SK-N-SH (cell line): ENCODE measurements around the gene TPGS1. TPM values are rescaled to one million over a fixed set of nuclear protein-coding genes. Genes with fewer than 3 reads are reported as not detected.

ENCODE experiments used
- CTCF ChIA-PET: fragments of 300-600, 350-600 bp; formaldehyde crosslinking; extraction: SDS; loops from one replicate; lab custom pipeline; 2021; lab: Yijun Ruan, JAX
- POLR2A ChIA-PET: fragments of 350-600 bp; sonication (Branson Sonifier 250); formaldehyde crosslinking; extraction: SDS; loops from one replicate; lab custom pipeline; 2020; ENCODE audit warnings: antibody characterized with exemption, inconsistent platforms; lab: Yijun Ruan, JAX
- DNase-seq: peaks from one replicate; pipeline ENCODE4 v3.0.0; 2012
- H2AFZ ChIP-seq: fragments of 200-600 bp; sonication (generic); 2 replicates; pipeline ENCODE4 v1.8.1; 2016; ENCODE audit warnings: antibody characterized with exemption, mild to moderate bottlenecking, low read depth
- H3F3A ChIP-seq: fragments of 200-600 bp; sonication (generic); replicated peaks from 2 replicates; pipeline ENCODE3; 2016; ENCODE audit warnings: antibody characterized with exemption, mild to moderate bottlenecking; ENCODE audit not compliant: insufficient read depth
- H3K27ac ChIP-seq, 2 experiments: fragments of 200-500 bp in 1 of 2; fragments of 200-600 bp in 1 of 2; sonication (Bioruptor generic) in 1 of 2; sonication (generic), shearing (Covaris generic) in 1 of 2; 2 replicates each; pipeline versions ENCODE4 v1.5.1 to v1.6.1; 2014 to 2016; ENCODE audit warnings: low read depth in 2 of 2, inconsistent platforms in 1 of 2, low read length in 1 of 2, mild to moderate bottlenecking in 1 of 2, mixed read lengths in 1 of 2
- H3K27me3 ChIP-seq: fragments of 200-600 bp; sonication (generic), shearing (Covaris generic); 2 replicates; pipeline ENCODE4 v1.6.1; 2016; ENCODE audit warnings: mixed run types; ENCODE audit not compliant: insufficient read depth
- H3K36me3 ChIP-seq, 2 experiments: fragments of 200-500 bp in 1 of 2; fragments of 200-600 bp in 1 of 2; sonication (Bioruptor generic) in 1 of 2; sonication (generic) in 1 of 2; replicated peaks in 1 of 2; 2 replicates each; pipeline versions ENCODE3 to v1.5.1; 2014 to 2016; ENCODE audit warnings: low read length in 1 of 2, mild to moderate bottlenecking in 1 of 2; ENCODE audit not compliant: insufficient read depth in 2 of 2, control insufficient read depth in 1 of 2
- H3K4me1 ChIP-seq, 2 experiments: fragments of 200-500 bp in 1 of 2; fragments of 200-600 bp in 1 of 2; sonication (Bioruptor generic) in 1 of 2; sonication (generic), shearing (Covaris generic) in 1 of 2; 2 replicates each; pipeline versions ENCODE4 v1.5.1 to v1.6.1; 2014 to 2016; ENCODE audit warnings: low read depth in 1 of 2, low read length in 1 of 2, mixed run types in 1 of 2; ENCODE audit not compliant: insufficient read depth in 2 of 2, control insufficient read depth in 1 of 2
- H3K4me2 ChIP-seq: fragments of 200-600 bp; sonication (generic), shearing (Covaris generic); 2 replicates; pipeline ENCODE4 v1.6.1; 2017; ENCODE audit warnings: mixed run types
- H3K4me3 ChIP-seq, 2 experiments: fragments of 200-500 bp in 1 of 2; fragments of 200-600 bp in 1 of 2; sonication (Bioruptor generic) in 1 of 2; sonication (generic), shearing (Covaris generic) in 1 of 2; 2 replicates each; pipeline versions ENCODE4 v1.5.1 to v1.8.1; 2014 to 2016; ENCODE audit warnings: low read depth in 2 of 2, inconsistent platforms in 1 of 2, low read length in 1 of 2, mild to moderate bottlenecking in 1 of 2, mixed read lengths in 1 of 2, moderate library complexity in 1 of 2
- H3K79me2 ChIP-seq: fragments of 200-600 bp; sonication (generic); 2 replicates; pipeline ENCODE4 v1.8.1; 2017; ENCODE audit warnings: mild to moderate bottlenecking; ENCODE audit not compliant: insufficient read depth
- H3K9ac ChIP-seq: fragments of 200-600 bp; sonication (generic); 2 replicates; pipeline ENCODE4 v1.6.1; 2017; ENCODE audit warnings: mixed run types
- H3K9me2 ChIP-seq: fragments of 200-600 bp; sonication (generic); 2 replicates; pipeline ENCODE4 v1.6.1; 2017; ENCODE audit warnings: mixed run types
- H3K9me3 ChIP-seq: fragments of 200-600 bp; sonication (generic); 2 replicates; pipeline ENCODE4 v1.6.1; 2017; ENCODE audit warnings: mixed run types, mild to moderate bottlenecking, moderate library complexity
- H4K20me1 ChIP-seq: fragments of 200-600 bp; sonication (generic); 2 replicates; pipeline ENCODE4 v1.6.1; 2017; ENCODE audit warnings: mild to moderate bottlenecking, mixed run types; ENCODE audit not compliant: insufficient read depth
- CHD2 ChIP-seq: fragments of 150-350 bp; IDR thresholded peaks from 2 replicates; pipeline ENCODE4 v1.6.1; 2018; ENCODE audit warnings: low read length; ENCODE audit not compliant: partially characterized antibody
- EP300 ChIP-seq, 2 experiments: IDR thresholded peaks; 2 replicates each; pipeline versions ENCODE4 v1.4.0 to v1.6.1; 2012; ENCODE audit warnings: borderline replicate concordance in 1 of 2, low read depth in 1 of 2, low read length in 1 of 2
- EZH2phosphoT487 ChIP-seq: fragments of 200-600 bp; sonication (generic); IDR thresholded peaks from 2 replicates; pipeline ENCODE4 v1.6.1; 2017; ENCODE audit warnings: low read depth, mixed run types, mild to moderate bottlenecking, antibody characterized with exemption, moderate library complexity, borderline replicate concordance
- FOXM1 ChIP-seq: IDR thresholded peaks from 2 replicates; pipeline ENCODE4 v1.4.0; 2012; ENCODE audit warnings: low read depth, mild to moderate bottlenecking
- GATA2 ChIP-seq: sonication (generic); formaldehyde crosslinking; IDR thresholded peaks from 2 replicates; pipeline ENCODE4 v1.5.0; 2020; ENCODE audit warnings: mild to moderate bottlenecking, missing genetic modification reagents
- MEF2A ChIP-seq: IDR thresholded peaks from 2 replicates; pipeline ENCODE4 v1.4.0; 2012; ENCODE audit warnings: low read depth, borderline replicate concordance
- MXI1 ChIP-seq: IDR thresholded peaks from 2 replicates; pipeline ENCODE4 v1.6.1; 2012; ENCODE audit warnings: mild to moderate bottlenecking, low read depth, low read length, improper control_type of control experiment
- NRF1 ChIP-seq: IDR thresholded peaks from 2 replicates; pipeline ENCODE4 v1.6.1; 2012; ENCODE audit warnings: low read depth, mild to moderate bottlenecking, low read length
- POLR2AphosphoS5 ChIP-seq: IDR thresholded peaks from 2 replicates; pipeline ENCODE4 v1.6.1; 2012; ENCODE audit warnings: low read depth, low read length
- RAD21 ChIP-seq: IDR thresholded peaks from 2 replicates; pipeline ENCODE4 v1.6.1; 2012; ENCODE audit warnings: mild to moderate bottlenecking, low read length
- RCOR1 ChIP-seq: fragments of 150-350 bp; IDR thresholded peaks from 2 replicates; pipeline ENCODE4 v1.6.1; 2017; ENCODE audit warnings: antibody characterized with exemption, low read length
- REST ChIP-seq: IDR thresholded peaks from 2 replicates; pipeline ENCODE4 v1.6.1; 2012; ENCODE audit warnings: mild to moderate bottlenecking, low read depth, low read length, moderate library complexity
- RFX5 ChIP-seq: IDR thresholded peaks from 2 replicates; pipeline ENCODE4 v1.6.1; 2012; ENCODE audit warnings: mild to moderate bottlenecking, improper control_type of control experiment, low read length
- RXRA ChIP-seq: IDR thresholded peaks from 2 replicates; pipeline ENCODE4 v1.4.0; 2012; ENCODE audit warnings: low read depth, mild to moderate bottlenecking, borderline replicate concordance
- SIN3A ChIP-seq: IDR thresholded peaks from 2 replicates; pipeline ENCODE4 v1.6.1; 2012; ENCODE audit warnings: low read depth, mild to moderate bottlenecking, low read length, moderate library complexity, borderline replicate concordance
- SMC3 ChIP-seq: IDR thresholded peaks from 2 replicates; pipeline ENCODE4 v1.6.1; 2012; ENCODE audit warnings: low read depth, low read length, improper control_type of control experiment
- TEAD4 ChIP-seq: IDR thresholded peaks from 2 replicates; pipeline ENCODE4 v1.4.0; 2012; ENCODE audit warnings: mild to moderate bottlenecking, borderline replicate concordance; ENCODE audit not compliant: insufficient read depth
- USF1 ChIP-seq: IDR thresholded peaks from 2 replicates; pipeline ENCODE4 v1.4.0; 2012; ENCODE audit warnings: low read depth, borderline replicate concordance
- USF2 ChIP-seq: fragments of 150-350 bp; IDR thresholded peaks from 2 replicates; pipeline ENCODE4 v1.6.1; 2017; ENCODE audit warnings: antibody characterized with exemption, low read length, low read depth, borderline replicate concordance
- YY1 ChIP-seq: IDR thresholded peaks from 2 replicates; pipeline ENCODE4 v1.4.0; 2012; ENCODE audit warnings: low read depth, mild to moderate bottlenecking
- WGBS: methylation state at CpG from one replicate; pipeline ENCODE4 v1.1.6; 2017; ENCODE audit warnings: low lambda C conversion rate; 5-methylcytosine and 5-hydroxymethylcytosine counted together
- polyA plus RNA-seq, 3 experiments: library from polyadenylated mRNA; depleted of rRNA; stranded (reverse); fragments of >200 nt; gene quantifications; 2 replicates each; pipeline ENCODE4 v1.2.3, GENCODE V29; 2012

Gene TPGS1
- polyA plus RNA-seq, 1 of the 3 experiments (the other 2 are of a cell fraction), result 31.0 TPM

GRCh38 chr19:468587-469256 is 38.6 kb upstream of the TPGS1 start:
- no peak overlapping the region for H3K4me3 ChIP-seq
- no peaks in the 10 kb centered on the region for H3K27me3 ChIP-seq
- 74% methylated on average over 17 of the region's 27 CpGs for WGBS
- H3K4me1 ChIP-seq, result no peaks in the 10 kb centered on the region
- H4K20me1 ChIP-seq, result no peaks in the 10 kb centered on the region
- DNase-seq, result no peak
- TF ChIP-seq RXRA (no peak), RFX5 (no peak), RAD21 (no peak), SIN3A (no peak), RCOR1 (no peak), GATA2 (CRISPR knock-in tag) (no peak), USF2 (no peak), POLR2AphosphoS5 (no peak), MXI1 (no peak), REST (no peak), MEF2A (no peak), YY1 (no peak), FOXM1 (no peak), TEAD4 (no peak), NRF1 (no peak), USF1 (no peak), CHD2 (no peak), EZH2phosphoT487 (no peak), SMC3 (no peak), EP300 (IDR thresholded peaks at IDR 0.05; ENCODE audit: borderline replicate concordance in 1 of 2, low read depth in 1 of 2, low read length in 1 of 2) (no peak)
- TF ChIP-seq, all 33 proteins: peak for 0
- no peak overlapping the region for H3K9ac ChIP-seq
- CTCF ChIA-PET, result interaction anchor here (0.7 kb wide), 1 partner anchor 38 kb away, joined by 4 read pairs; no protein-coding TSS in a partner anchor
- POLR2A ChIA-PET, result no interaction called here
- H3K9me3 ChIP-seq, result no peaks in the 10 kb centered on the region
- no peaks in the 10 kb centered on the region for H3K36me3 ChIP-seq
- H3K4me2 ChIP-seq, result no peak overlapping the region
- no peaks in the 10 kb centered on the region for H3K79me2 ChIP-seq
- H3K9me2 ChIP-seq, result no peaks in the 10 kb centered on the region
- no peak overlapping the region for H2AFZ ChIP-seq
- no peak overlapping the region for H3K27ac ChIP-seq
- H3F3A ChIP-seq, result no peaks in the 10 kb centered on the region
